ENCODE data around the gene COL18A1.

GRCh38 chr21:45461806-45462341, 56.9 kb downstream of the COL18A1 start:
- TF ChIP-seq CTCF (IDR thresholded peaks at IDR 0.05) (no peak), POLR2A (IDR thresholded peaks at IDR 0.05) (no peak)
